ENCODE data around the gene IFRD1.
A peak's percentile ranks its signal among the peaks of the same experiment; 100 is the strongest.

The IFRD1 gene, protein sequence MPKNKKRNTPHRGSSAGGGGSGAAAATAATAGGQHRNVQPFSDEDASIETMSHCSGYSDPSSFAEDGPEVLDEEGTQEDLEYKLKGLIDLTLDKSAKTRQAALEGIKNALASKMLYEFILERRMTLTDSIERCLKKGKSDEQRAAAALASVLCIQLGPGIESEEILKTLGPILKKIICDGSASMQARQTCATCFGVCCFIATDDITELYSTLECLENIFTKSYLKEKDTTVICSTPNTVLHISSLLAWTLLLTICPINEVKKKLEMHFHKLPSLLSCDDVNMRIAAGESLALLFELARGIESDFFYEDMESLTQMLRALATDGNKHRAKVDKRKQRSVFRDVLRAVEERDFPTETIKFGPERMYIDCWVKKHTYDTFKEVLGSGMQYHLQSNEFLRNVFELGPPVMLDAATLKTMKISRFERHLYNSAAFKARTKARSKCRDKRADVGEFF

GRCh38 chr7:112449902-112450806 is at the start of gene IFRD1:
Gene IFRD1 (plus strand): TSS chr7:112450460. CDS start chr7:112450689, 229 bp downstream.
- DNase-seq (ENCODE audit: low spot score): peak; percentile 96

GRCh38 chr7:112404321-112404720 is 45.9 kb upstream of the IFRD1 start:
- no peak for DNase-seq (ENCODE audit: low spot score)

- DNase-seq (ENCODE audit: low spot score): no peak
Observed at GRCh38 chr7:112405286-112405685, 45.0 kb upstream of the IFRD1 start.

DNA sequence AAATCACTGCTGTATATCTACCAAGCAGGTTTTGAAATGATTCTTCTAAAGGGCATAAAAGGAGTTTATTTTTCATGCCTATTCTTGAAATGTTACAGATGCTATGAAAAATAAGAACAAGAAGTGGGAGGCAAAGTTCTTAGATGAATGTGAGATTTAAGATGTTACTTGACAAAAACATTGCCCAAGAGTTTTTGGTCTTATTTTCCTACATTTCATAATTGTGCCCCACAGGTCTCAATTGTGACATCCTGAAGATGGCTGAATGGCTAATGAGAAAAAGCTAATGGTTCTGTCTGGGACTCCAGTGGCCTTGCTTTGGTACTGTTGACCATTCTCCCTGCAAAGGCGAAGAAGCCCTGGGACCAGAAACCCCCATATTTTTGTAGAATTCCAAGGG is 43.0 kb upstream of the IFRD1 start:
- DNase-seq (ENCODE audit: low spot score): no peak

- no peak for DNase-seq (ENCODE audit: low spot score)
Observed at GRCh38 chr7:112410092-112410491, 40.2 kb upstream of the IFRD1 start.

DNA sequence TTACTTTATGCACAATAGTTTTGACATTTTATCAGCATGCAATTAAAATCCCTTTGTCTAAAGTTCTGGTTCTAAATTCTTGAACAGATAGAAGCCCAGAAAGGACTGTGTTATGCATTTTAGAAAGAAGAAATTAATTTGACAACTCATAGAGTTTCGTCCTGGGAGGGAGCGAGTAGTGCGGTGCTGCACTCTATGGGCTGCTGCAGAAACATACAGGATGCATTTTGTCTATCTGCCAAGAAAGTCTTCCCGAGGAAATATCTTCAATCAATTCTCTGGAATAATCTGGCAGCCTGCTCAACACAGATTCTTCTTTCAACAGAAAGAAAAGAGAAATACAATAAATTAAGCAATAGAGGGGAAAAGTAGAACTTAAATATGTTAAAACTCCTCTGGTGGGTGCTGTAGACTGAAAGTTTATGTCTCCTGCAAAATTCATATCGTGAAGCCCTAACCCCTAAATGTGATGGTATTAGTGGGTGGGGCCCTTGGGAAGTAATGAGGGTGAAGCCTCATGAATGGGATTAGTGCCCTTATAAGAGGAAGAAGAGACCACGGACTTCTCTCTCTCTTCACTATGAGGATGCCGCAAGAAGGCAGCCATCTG is 39.0 kb upstream of the IFRD1 start:
- no peak for DNase-seq (ENCODE audit: low spot score)

DNA sequence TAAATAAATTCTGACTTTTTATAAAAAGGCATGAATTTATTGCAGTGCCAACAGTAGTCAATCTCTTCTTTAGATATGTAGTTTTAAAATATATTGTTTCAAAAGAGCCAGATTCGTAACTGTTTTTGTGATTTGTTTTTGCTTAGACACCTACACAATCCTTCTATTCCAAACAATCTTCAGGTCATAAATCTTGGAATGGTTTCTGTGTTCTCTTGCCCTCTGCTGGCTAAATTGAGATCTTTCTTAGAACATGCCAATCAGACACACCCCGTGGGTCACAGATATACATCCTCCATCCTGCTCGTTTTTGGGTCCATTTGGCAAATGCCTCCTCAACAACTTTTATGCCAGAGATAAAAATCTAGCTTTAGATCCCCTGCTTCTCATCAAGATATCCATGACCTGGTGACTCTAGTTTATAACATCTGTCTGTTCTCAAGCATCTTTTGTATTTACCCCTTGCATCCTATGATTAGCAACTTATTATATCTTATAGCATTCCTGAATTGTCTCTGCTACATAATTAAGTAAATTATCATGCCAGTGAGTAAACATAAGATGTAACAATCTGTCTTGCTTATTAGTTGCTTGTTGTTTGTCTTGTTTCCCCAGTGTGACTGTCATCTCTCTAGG is 35.3 kb upstream of the IFRD1 start:
- DNase-seq (ENCODE audit: low spot score): peak; percentile 56

GRCh38 chr7:112416127-112416526 is 34.1 kb upstream of the IFRD1 start:
- DNase-seq (ENCODE audit: low spot score): no peak

DNA sequence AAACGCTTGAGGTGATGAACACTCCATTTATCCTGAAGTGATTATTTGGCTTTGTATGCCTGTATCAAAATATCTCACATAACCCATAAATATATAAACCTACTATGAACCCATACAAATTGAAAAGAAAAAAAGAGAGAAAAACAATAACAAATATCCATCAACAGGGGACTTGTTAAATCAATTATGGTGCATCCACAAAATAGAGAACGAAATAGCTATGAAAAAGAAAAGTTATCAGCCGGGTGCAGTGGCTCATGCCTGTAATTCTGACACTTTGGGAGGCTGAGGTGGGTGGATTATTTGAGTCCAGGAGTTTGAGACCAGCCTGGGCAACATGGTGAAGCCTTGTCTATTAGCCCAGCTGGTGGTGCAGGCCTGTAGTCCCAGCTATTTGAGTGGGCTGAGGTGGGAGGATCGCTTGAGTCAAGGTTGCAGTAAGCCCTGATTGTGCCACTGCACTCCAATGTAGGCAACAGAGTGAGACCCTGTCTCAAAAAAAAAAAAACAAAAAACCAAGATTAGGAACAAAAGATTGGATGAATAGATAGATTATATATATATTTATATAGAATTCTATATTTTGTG is 30.6 kb upstream of the IFRD1 start:
- DNase-seq (ENCODE audit: low spot score): no peak

DNA sequence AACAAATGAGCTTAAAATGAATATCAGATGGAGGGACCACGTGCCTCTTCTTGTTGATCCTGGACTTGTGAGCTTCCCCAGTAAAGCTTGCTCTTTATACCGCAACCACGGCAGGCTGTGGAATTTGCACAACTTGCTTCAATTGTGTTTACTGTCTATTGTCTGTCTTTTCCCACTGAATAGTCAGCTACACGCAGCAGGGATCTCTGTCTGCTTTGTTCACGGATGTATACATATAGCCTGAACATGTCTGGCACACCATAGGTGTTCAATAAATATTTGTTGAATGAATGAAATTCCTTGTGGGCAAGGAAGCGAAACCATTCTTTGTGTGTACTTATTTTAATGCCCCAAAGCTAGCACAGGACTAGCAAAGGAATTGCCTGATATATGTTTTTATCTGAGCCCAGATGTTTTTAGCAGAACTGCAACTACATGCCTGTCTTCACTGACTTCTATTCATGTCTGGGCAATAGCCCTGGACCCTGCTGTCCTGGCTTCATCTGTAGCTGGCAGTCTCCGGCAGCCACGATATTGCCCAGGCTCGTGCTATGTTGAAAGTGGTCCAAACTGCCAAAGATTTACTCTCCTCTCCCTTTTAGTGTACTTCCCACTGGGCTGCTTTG is 29.9 kb upstream of the IFRD1 start:
- DNase-seq (ENCODE audit: low spot score): no peak

- no peak for DNase-seq (ENCODE audit: low spot score)
Observed at GRCh38 chr7:112421666-112422486, 28.4 kb upstream of the IFRD1 start.

- DNase-seq (ENCODE audit: low spot score): peak; percentile 36
Observed at GRCh38 chr7:112422842-112423496, 27.3 kb upstream of the IFRD1 start.

GRCh38 chr7:112423987-112424386 is 26.3 kb upstream of the IFRD1 start:
- no peak for DNase-seq (ENCODE audit: low spot score)

DNA sequence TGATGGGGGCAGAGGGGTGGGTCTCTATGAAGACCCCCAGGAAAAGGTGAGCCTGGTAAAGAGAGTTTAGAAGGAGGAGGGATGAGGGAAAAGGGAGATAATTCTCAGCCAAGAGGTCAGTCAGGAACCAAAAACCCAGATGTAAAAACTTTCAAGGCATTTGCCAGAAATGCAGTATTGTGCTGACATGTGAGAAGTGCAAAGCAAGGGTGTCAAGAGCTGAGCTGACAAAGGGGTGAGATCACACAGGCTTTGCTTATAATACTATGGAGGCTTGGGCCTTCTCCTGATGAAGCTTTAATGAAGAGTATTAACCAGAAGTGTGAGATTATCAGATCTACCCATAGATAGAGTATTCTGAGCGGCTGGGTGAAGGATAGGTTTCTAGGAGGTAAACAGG is 22.3 kb upstream of the IFRD1 start:
- no peak for DNase-seq (ENCODE audit: low spot score)

DNA sequence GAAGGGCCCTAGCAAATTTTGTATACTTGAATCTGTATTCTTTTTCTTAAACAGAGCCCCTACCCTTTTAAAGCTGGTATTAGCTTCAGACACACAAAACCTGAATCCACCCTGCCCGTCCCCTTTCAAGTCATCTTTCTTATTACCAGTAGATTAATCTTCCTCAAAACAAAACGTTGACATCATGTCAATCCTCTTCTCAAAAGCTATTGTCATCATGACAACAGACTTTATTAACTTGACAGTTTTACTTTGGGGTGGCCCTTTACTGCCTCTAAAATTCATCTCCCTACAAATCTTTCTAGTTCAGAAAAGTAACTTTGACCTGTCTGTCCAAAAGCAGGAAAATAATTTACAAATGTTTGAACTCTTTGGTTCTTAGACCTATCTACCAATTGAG is 21.5 kb upstream of the IFRD1 start:
- no peak for DNase-seq (ENCODE audit: low spot score)

DNA sequence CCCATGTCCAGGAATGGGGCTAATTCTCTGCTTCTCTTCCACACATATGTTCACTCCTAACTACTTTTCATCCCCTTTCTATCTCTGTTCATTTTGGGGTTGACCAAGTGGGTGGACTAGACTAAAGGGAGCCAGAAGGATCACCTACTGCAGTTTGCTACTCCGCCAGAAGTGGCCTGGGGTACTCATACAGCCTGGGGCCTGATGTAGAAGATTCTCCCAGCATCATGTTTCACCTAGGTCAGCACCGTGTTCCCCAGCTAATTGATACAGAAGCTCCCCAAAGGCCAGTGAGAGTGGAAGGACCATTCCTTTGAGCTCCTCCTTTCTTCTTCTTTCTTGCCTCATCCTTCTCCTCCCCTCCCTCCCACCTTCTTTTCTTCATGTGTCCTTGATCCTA is 19.6 kb upstream of the IFRD1 start:
- no peak for DNase-seq (ENCODE audit: low spot score)

GRCh38 chr7:112431803-112432202 is 18.5 kb upstream of the IFRD1 start:
- no peak for DNase-seq (ENCODE audit: low spot score)

DNA sequence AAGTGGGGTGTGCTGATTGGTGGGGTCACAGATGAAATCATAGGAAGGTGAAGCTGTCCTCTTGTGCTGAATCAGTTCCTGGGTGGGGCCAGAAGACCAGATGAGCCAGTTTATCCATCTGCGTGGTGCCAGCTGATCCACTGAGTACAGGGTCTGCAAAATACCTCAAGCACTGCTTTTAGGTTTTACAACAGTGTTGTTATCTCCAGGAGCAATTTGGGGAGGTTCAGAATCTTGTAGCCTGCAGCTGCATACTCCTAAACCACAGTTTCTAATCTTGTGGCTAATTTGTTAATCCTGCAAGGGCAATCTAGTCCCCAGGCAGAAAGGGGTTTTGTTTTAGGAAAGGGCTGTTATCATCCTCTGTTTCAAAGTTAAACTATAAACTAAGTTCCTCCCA is 17.0 kb upstream of the IFRD1 start:
- no peak for DNase-seq (ENCODE audit: low spot score)

- no peak for DNase-seq (ENCODE audit: low spot score)
Observed at GRCh38 chr7:112437072-112437471, 13.2 kb upstream of the IFRD1 start.

GRCh38 chr7:112439476-112439875 is 10.8 kb upstream of the IFRD1 start:
- DNase-seq (ENCODE audit: low spot score): no peak
